H1 (cell line): Measurements from ENCODE around the gene PGAP3. TPM values are rescaled to one million over a fixed set of nuclear protein-coding genes. Genes with fewer than 3 reads are reported as not detected.

Experiments
- ASH2L ChIP-seq: fragments of 200-600, 300-600 bp; sonication (generic); IDR thresholded peaks from one replicate; pipeline ENCODE4 v1.7.1; 2017; ENCODE audit warnings: low read length
- RNF2 ChIP-seq: fragments of 200-900, 300-1000 bp; sonication (generic); IDR thresholded peaks from 2 replicates; pipeline ENCODE4 v1.7.1; 2016; ENCODE audit warnings: borderline replicate concordance, low read depth, mild to moderate bottlenecking, antibody characterized with exemption, low read length; ENCODE audit not compliant: poor library complexity, severe bottlenecking; ENCODE audit errors: missing control alignments
- polyA plus RNA-seq, 7 experiments: library from polyadenylated mRNA; depleted of rRNA in 3 of 7; stranded (reverse) in 5 of 7; unstranded in 2 of 7; fragments of >200 nt in 5 of 7; fragments of 200-250 nt in 2 of 7; gene quantifications; 1 replicate in 5 of 7; 2 replicates in 1 of 7; 4 replicates in 1 of 7; pipeline versions ENCODE4 v1.2.1 to v1.2.3, GENCODE V29; 2011 to 2013; ENCODE audit warnings: missing spikeins in 2 of 7, mixed read lengths in 2 of 7
- total RNA-seq: library from RNA; stranded (reverse); fragmentation: NEBNext Ultra II Directional; extraction: Animal tissue kit (Norgen Biotek cat#: 25700); gene quantifications from 2 replicates; pipeline ENCODE4 v1.2.1, GENCODE V29; 2021

Gene PGAP3
- total and polyA plus RNA-seq, 2 of the 8 experiments (the other 6 are each of a cell fraction or from before 2014, with no cell fraction given), result 21.0 to 30.7 TPM

GRCh38 chr17:39625198-39625785, 62.6 kb downstream of the PGAP3 start (continued):
- TF ChIP-seq ASH2L (no peak), RNF2 (no peak)
